Caco-2 (cell line): ENCODE results near the gene NXN. TPM values are rescaled to one million over a fixed set of nuclear protein-coding genes. Genes with fewer than 3 reads are reported as not detected.

ENCODE experiments used
- BruUV-seq: library from RNA; stranded (reverse); fragments of 400-500 nt; replicated peaks from 2 replicates; lab custom pipeline; 2021; lab: Mats Ljungman, UMichigan
- CTCF ChIA-PET: fragments of 300-600 bp; sonication (Branson Sonifier 250); formaldehyde crosslinking; loops from one replicate; lab custom pipeline; 2022; ENCODE audit warnings: antibody characterized with exemption; lab: Charles Lee
- POLR2A ChIA-PET: fragments of 300-600 bp; sonication (Branson Sonifier 250); formaldehyde crosslinking; loops from one replicate; lab custom pipeline; 2022; ENCODE audit warnings: antibody characterized with exemption; lab: Charles Lee
- DNase-seq, 2 experiments: peaks; one replicate each; pipeline versions ENCODE4 v3.0.0 to v3.0.0-alpha.2; 2020 to 2022
- H3K27me3 ChIP-seq: replicated peaks from 2 replicates; pipeline ENCODE4 v1.6.0; 2011; ENCODE audit warnings: low read length; ENCODE audit not compliant: control insufficient read depth, insufficient read depth
- H3K36me3 ChIP-seq: 2 replicates; pipeline ENCODE4 v1.5.1; 2011; ENCODE audit warnings: low read length; ENCODE audit not compliant: control insufficient read depth, insufficient read depth
- H3K4me1 ChIP-seq: fragments of 250-450 bp; sonication (Bioruptor Pico); 2 replicates; pipeline ENCODE4 v1.5.1; 2020; ENCODE audit warnings: mild to moderate bottlenecking
- H3K4me3 ChIP-seq: 2 replicates; pipeline ENCODE4 v1.5.1; 2011; ENCODE audit warnings: low read depth, mild to moderate bottlenecking, control low read depth, low read length
- H3K9me3 ChIP-seq: fragments of 250-450 bp; sonication (Bioruptor Pico); 2 replicates; pipeline ENCODE4 v1.5.1; 2020; ENCODE audit warnings: mild to moderate bottlenecking, moderate library complexity
- H3K27ac Mint-ChIP-seq: one replicate; pipeline ENCODE4 v1.8.0; 2022; ENCODE audit warnings: mixed read lengths; ENCODE audit not compliant: unreplicated experiment
- H3K27me3 Mint-ChIP-seq: one replicate; pipeline ENCODE4 v1.8.0; 2022; ENCODE audit warnings: mixed read lengths; ENCODE audit not compliant: insufficient read depth, unreplicated experiment
- H3K36me3 Mint-ChIP-seq: one replicate; pipeline ENCODE4 v1.8.0; 2022; ENCODE audit warnings: mild to moderate bottlenecking, mixed read lengths; ENCODE audit not compliant: insufficient read depth, unreplicated experiment
- H3K4me1 Mint-ChIP-seq: one replicate; pipeline ENCODE4 v1.8.0; 2022; ENCODE audit warnings: low read depth, mixed read lengths; ENCODE audit not compliant: unreplicated experiment
- H3K4me3 Mint-ChIP-seq: one replicate; pipeline ENCODE4 v1.8.0; 2022; ENCODE audit warnings: mild to moderate bottlenecking, moderate library complexity, mixed read lengths; ENCODE audit not compliant: unreplicated experiment
- H3K9me3 Mint-ChIP-seq: one replicate; pipeline ENCODE4 v1.8.0; 2022; ENCODE audit warnings: mixed read lengths; ENCODE audit not compliant: unreplicated experiment
- intact Hi-C: fragments of 100-400 bp; cut with micrococcal nuclease; formaldehyde crosslinking; loops from one replicate; pipeline ENCODE4 v1.10.0; 2022; ENCODE audit not compliant: unreplicated experiment
- total RNA-seq: library from RNA; stranded (reverse); gene quantifications from 2 replicates; pipeline ENCODE4 v1.2.3, GENCODE V29; 2022
- TF ChIP-seq, protein P1 (sequence below), 2 experiments: fragments of 200-600 bp in 1 of 2; IDR thresholded peaks; 1 replicate in 1 of 2; 2 replicates in 1 of 2; pipeline versions ENCODE4 v1.5.1 to v1.8.0; 2011 to 2022; ENCODE audit warnings: antibody characterized with exemption in 1 of 2, control low read depth in 1 of 2, inconsistent platforms in 1 of 2, low read depth in 1 of 2, low read length in 1 of 2, mild to moderate bottlenecking in 1 of 2, moderate library complexity in 1 of 2; ENCODE audit not compliant: insufficient read depth in 1 of 2, severe bottlenecking in 1 of 2, unreplicated experiment in 1 of 2

The NXN gene
- total RNA-seq, 1 experiment from 2014 or later = 76.7 TPM

GRCh38 chr17:862582-862981, 117.0 kb downstream of the NXN start:
- intact Hi-C loops = no loop called here
- peaks cover 51% of the 10 kb centered on the region for H3K36me3 Mint-ChIP-seq
- TF ChIP-seq, protein P1, sequence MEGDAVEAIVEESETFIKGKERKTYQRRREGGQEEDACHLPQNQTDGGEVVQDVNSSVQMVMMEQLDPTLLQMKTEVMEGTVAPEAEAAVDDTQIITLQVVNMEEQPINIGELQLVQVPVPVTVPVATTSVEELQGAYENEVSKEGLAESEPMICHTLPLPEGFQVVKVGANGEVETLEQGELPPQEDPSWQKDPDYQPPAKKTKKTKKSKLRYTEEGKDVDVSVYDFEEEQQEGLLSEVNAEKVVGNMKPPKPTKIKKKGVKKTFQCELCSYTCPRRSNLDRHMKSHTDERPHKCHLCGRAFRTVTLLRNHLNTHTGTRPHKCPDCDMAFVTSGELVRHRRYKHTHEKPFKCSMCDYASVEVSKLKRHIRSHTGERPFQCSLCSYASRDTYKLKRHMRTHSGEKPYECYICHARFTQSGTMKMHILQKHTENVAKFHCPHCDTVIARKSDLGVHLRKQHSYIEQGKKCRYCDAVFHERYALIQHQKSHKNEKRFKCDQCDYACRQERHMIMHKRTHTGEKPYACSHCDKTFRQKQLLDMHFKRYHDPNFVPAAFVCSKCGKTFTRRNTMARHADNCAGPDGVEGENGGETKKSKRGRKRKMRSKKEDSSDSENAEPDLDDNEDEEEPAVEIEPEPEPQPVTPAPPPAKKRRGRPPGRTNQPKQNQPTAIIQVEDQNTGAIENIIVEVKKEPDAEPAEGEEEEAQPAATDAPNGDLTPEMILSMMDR (IDR thresholded peaks at IDR 0.05; ENCODE audit: insufficient read depth in 1 of 2, low read depth in 1 of 2, low read length in 1 of 2, severe bottlenecking in 1 of 2, unreplicated experiment in 1 of 2) = no peak
- Histone ChIP-seq H3K27me3 (no peaks in the 10 kb centered on the region), H3K4me1 (no peaks in the 10 kb centered on the region), H3K36me3 (no peaks in the 10 kb centered on the region), H3K9me3 (no peaks in the 10 kb centered on the region), H3K4me3 (no peak overlapping the region)
- H3K27me3 Mint-ChIP-seq = no peaks in the 10 kb centered on the region
- no peaks in the 10 kb centered on the region for H3K4me1 Mint-ChIP-seq
- POLR2A ChIA-PET = no interaction called here
- BruUV-seq = no TSS peak
- CTCF ChIA-PET = no interaction called here
- no peak overlapping the region for H3K27ac Mint-ChIP-seq
- no peaks in the 10 kb centered on the region for H3K9me3 Mint-ChIP-seq
- no peak for DNase-seq
- no peak overlapping the region for H3K4me3 Mint-ChIP-seq

GRCh38 chr17:861364-861763, 118.2 kb downstream of the NXN start:
- no peak for DNase-seq
- no peaks in the 10 kb centered on the region for H3K27me3 Mint-ChIP-seq

GRCh38 chr17:860805-861204, 118.8 kb downstream of the NXN start:
- Mint-ChIP-seq H3K4me1 (no peaks in the 10 kb centered on the region), H3K27me3 (no peaks in the 10 kb centered on the region), H3K4me3 (no peak overlapping the region), H3K9me3 (no peaks in the 10 kb centered on the region), H3K36me3 (peaks cover 56% of the 10 kb centered on the region), H3K27ac (no peak overlapping the region)
- Histone ChIP-seq H3K4me3 (no peak overlapping the region), H3K9me3 (no peaks in the 10 kb centered on the region), H3K36me3 (no peaks in the 10 kb centered on the region), H3K27me3 (no peaks in the 10 kb centered on the region), H3K4me1 (no peaks in the 10 kb centered on the region)
- TF ChIP-seq, protein P1 (IDR thresholded peaks at IDR 0.05; ENCODE audit: insufficient read depth in 1 of 2, low read depth in 1 of 2, low read length in 1 of 2, severe bottlenecking in 1 of 2, unreplicated experiment in 1 of 2) = no peak
- POLR2A ChIA-PET = no interaction called here
- DNase-seq = no peak
- CTCF ChIA-PET = interaction anchor here (0.7 kb wide), 1 partner anchor 55 kb away, joined by 4 read pairs; no protein-coding TSS in a partner anchor
- intact Hi-C loops = no loop called here
- BruUV-seq = no TSS peak

More at GRCh38 chr17:861364-861763, 118.2 kb downstream of the NXN start:
- POLR2A ChIA-PET = no interaction called here
- TF ChIP-seq, protein P1 (IDR thresholded peaks at IDR 0.05; ENCODE audit: insufficient read depth in 1 of 2, low read depth in 1 of 2, low read length in 1 of 2, severe bottlenecking in 1 of 2, unreplicated experiment in 1 of 2) = no peak
- CTCF ChIA-PET = interaction anchor here (1.0 kb wide), 1 partner anchor 120 kb away, joined by 3 read pairs; no protein-coding TSS in a partner anchor
- Histone ChIP-seq H3K4me3 (no peak overlapping the region), H3K9me3 (no peaks in the 10 kb centered on the region), H3K4me1 (no peaks in the 10 kb centered on the region), H3K27me3 (no peaks in the 10 kb centered on the region), H3K36me3 (no peaks in the 10 kb centered on the region)
- H3K9me3 Mint-ChIP-seq = no peaks in the 10 kb centered on the region
- intact Hi-C loops = no loop called here
- H3K4me1 Mint-ChIP-seq = no peaks in the 10 kb centered on the region
- peaks cover 58% of the 10 kb centered on the region for H3K36me3 Mint-ChIP-seq
- BruUV-seq = no TSS peak
- no peak overlapping the region for H3K27ac Mint-ChIP-seq
- H3K4me3 Mint-ChIP-seq = no peak overlapping the region
